Ishikawa (cell line): ENCODE measurements around the gene LRRC26.
A peak's percentile ranks its signal among the peaks of the same experiment; 100 is the strongest.

Experiments
- CEBPB ChIP-seq: IDR thresholded peaks from 2 replicates; pipeline ENCODE4 v1.6.1; 2012
- CREB1 ChIP-seq: IDR thresholded peaks from 2 replicates; pipeline ENCODE4 v1.6.1; 2012; ENCODE audit warnings: low read depth
- EGR1 ChIP-seq: IDR thresholded peaks from 2 replicates; pipeline ENCODE4 v1.6.1; 2012
- EP300 ChIP-seq: IDR thresholded peaks from 2 replicates; pipeline ENCODE4 v1.6.1; 2012; ENCODE audit warnings: borderline replicate concordance
- FOXM1 ChIP-seq: IDR thresholded peaks from 2 replicates; pipeline ENCODE4 v1.6.1; 2012; ENCODE audit warnings: low read depth, borderline replicate concordance
- NFIC ChIP-seq: IDR thresholded peaks from 2 replicates; pipeline ENCODE4 v1.6.1; 2012
- RAD21 ChIP-seq: IDR thresholded peaks from 2 replicates; pipeline ENCODE4 v1.6.1; 2012; ENCODE audit warnings: low read depth
- TCF12 ChIP-seq: IDR thresholded peaks from 2 replicates; pipeline ENCODE4 v1.6.1; 2012; ENCODE audit warnings: low read depth
- TEAD4 ChIP-seq: IDR thresholded peaks from 2 replicates; pipeline ENCODE4 v1.6.1; 2012
- YY1 ChIP-seq: IDR thresholded peaks from 2 replicates; pipeline ENCODE4 v1.6.1; 2012; ENCODE audit warnings: low read depth
- ZBTB7A ChIP-seq: IDR thresholded peaks from 2 replicates; pipeline ENCODE4 v1.6.1; 2012; ENCODE audit warnings: low read depth
- TF ChIP-seq, protein P1 (sequence below): IDR thresholded peaks from 2 replicates; pipeline ENCODE4 v1.6.1; 2012
- TF ChIP-seq, protein P2 (sequence below): IDR thresholded peaks from 2 replicates; pipeline ENCODE4 v1.6.1; 2012; ENCODE audit warnings: low read depth, mild to moderate bottlenecking
- TF ChIP-seq, protein P3 (sequence below): IDR thresholded peaks from 2 replicates; pipeline ENCODE4 v1.6.1; 2012

DNA sequence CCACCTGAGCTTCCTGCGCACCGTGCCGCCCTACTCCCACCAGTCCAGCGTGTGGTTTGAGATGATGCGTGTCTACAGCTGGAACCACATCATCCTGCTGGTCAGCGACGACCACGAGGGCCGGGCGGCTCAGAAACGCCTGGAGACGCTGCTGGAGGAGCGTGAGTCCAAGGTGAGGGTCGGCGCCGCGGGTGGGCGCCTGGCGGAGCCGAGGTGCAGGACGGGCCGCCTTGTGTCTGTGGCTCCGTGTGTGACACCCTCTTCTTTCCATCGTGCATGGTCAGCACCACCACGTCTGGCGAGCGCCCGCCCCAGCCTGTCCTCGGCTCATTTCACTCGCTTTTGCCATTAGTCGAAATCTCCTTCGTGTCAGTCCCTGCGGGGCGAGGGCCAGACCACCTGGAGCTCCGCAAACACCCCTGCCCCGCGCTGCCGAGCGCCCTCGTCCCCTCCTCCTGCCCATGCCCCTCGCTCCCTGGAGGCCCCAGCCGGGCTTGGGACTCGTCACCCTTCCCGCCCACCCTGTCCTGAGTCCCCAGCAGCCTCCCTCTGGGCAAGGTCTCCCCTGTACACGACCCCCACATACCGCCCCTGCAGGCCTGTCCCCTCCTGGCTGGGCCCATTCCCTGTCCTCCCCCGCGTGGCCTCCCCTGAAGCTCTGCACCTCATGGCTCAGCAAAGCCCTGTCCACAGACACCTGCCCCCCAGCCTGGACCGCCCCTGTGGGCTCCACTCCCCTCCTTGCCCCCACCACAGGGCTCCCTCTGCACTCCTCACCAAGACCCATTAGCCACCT lies 23.9 kb downstream of the LRRC26 start:
- TF ChIP-seq, protein P1, sequence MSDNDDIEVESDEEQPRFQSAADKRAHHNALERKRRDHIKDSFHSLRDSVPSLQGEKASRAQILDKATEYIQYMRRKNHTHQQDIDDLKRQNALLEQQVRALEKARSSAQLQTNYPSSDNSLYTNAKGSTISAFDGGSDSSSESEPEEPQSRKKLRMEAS: 0 out of 2 replicates have a peak, but pooled peaks have one; percentile 19
- TF ChIP-seq RAD21 (no peak), FOXM1 (no peak), CEBPB (no peak), ZBTB7A (no peak), CREB1 (no peak), EGR1 (no peak), YY1 (no peak), EP300 (no peak), TEAD4 (no peak), NFIC (no peak), TCF12 (no peak)
- TF ChIP-seq, protein P2, sequence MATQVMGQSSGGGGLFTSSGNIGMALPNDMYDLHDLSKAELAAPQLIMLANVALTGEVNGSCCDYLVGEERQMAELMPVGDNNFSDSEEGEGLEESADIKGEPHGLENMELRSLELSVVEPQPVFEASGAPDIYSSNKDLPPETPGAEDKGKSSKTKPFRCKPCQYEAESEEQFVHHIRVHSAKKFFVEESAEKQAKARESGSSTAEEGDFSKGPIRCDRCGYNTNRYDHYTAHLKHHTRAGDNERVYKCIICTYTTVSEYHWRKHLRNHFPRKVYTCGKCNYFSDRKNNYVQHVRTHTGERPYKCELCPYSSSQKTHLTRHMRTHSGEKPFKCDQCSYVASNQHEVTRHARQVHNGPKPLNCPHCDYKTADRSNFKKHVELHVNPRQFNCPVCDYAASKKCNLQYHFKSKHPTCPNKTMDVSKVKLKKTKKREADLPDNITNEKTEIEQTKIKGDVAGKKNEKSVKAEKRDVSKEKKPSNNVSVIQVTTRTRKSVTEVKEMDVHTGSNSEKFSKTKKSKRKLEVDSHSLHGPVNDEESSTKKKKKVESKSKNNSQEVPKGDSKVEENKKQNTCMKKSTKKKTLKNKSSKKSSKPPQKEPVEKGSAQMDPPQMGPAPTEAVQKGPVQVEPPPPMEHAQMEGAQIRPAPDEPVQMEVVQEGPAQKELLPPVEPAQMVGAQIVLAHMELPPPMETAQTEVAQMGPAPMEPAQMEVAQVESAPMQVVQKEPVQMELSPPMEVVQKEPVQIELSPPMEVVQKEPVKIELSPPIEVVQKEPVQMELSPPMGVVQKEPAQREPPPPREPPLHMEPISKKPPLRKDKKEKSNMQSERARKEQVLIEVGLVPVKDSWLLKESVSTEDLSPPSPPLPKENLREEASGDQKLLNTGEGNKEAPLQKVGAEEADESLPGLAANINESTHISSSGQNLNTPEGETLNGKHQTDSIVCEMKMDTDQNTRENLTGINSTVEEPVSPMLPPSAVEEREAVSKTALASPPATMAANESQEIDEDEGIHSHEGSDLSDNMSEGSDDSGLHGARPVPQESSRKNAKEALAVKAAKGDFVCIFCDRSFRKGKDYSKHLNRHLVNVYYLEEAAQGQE: peak; percentile 76
- TF ChIP-seq, protein P3, sequence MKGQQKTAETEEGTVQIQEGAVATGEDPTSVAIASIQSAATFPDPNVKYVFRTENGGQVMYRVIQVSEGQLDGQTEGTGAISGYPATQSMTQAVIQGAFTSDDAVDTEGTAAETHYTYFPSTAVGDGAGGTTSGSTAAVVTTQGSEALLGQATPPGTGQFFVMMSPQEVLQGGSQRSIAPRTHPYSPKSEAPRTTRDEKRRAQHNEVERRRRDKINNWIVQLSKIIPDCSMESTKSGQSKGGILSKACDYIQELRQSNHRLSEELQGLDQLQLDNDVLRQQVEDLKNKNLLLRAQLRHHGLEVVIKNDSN: no peak
